ENCODE measurements around the gene PDC. TPM values are rescaled to one million over a fixed set of nuclear protein-coding genes. Genes with fewer than 3 reads are reported as not detected.
"Not testable (repeated sequence)": the region's sequence is repeated elsewhere in the genome, so short reads cannot be mapped to it uniquely, and the experiment has no call there.

The PDC gene
- polyA plus RNA-seq, 1 donor = 0.54 TPM

GRCh38 chr1:186401446-186401845 lies 59.5 kb downstream of the PDC start:
- DNase-seq (ENCODE audit: low read depth) = not testable (repeated sequence)

Other genes starting within 250 kb of the PDC start
- gene PRG4, start 164.8 kb downstream of the PDC start, polyA plus RNA-seq (ENCODE audit: insufficient read length) = 0.30 TPM
- gene TPR, start 85.9 kb downstream of the PDC start, polyA plus RNA-seq (ENCODE audit: insufficient read length) = 60.8 TPM
- 15.7 TPM for gene ODR4, start 85.3 kb downstream of the PDC start, polyA plus RNA-seq (ENCODE audit: insufficient read length)
- 1.3 TPM for gene PTGS2, start 219.3 kb upstream of the PDC start, polyA plus RNA-seq (ENCODE audit: insufficient read length)